GM21381 (cell line): ENCODE results near the gene CAMTA1.
"Not testable (repeated sequence)": the region's sequence is repeated elsewhere in the genome, so short reads cannot be mapped to it uniquely, and the experiment has no call there.

ENCODE experiments used
- ATAC-seq: cut with Tn5 transposase; IDR thresholded peaks from one replicate; pipeline ENCODE4 v1.9.1; 2021; ENCODE audit warnings: mild to moderate bottlenecking, moderate library complexity; ENCODE audit not compliant: unreplicated experiment

CAMTA1 gene

GRCh38 chr1:6904476-6905170, 119.4 kb downstream of the CAMTA1 start:
- no peak for ATAC-seq

GRCh38 chr1:6905331-6905730, 120.1 kb downstream of the CAMTA1 start:
- ATAC-seq: no peak

- no peak for ATAC-seq
Observed at GRCh38 chr1:6905790-6906189, 120.5 kb downstream of the CAMTA1 start.

GRCh38 chr1:6906783-6907182, 121.5 kb downstream of the CAMTA1 start:
- ATAC-seq: no peak

- ATAC-seq: no peak
Observed at GRCh38 chr1:6907201-6907600, 121.9 kb downstream of the CAMTA1 start.

GRCh38 chr1:6907676-6908434, 122.6 kb downstream of the CAMTA1 start:
- ATAC-seq: no peak

GRCh38 chr1:6909401-6909800, 124.1 kb downstream of the CAMTA1 start:
- ATAC-seq: no peak

GRCh38 chr1:6909857-6910256, 124.6 kb downstream of the CAMTA1 start:
- no peak for ATAC-seq

- no peak for ATAC-seq
Observed at GRCh38 chr1:6911021-6911941, 126.0 kb downstream of the CAMTA1 start.

GRCh38 chr1:6911974-6912373, 126.7 kb downstream of the CAMTA1 start:
- ATAC-seq: no peak

- no peak for ATAC-seq
Observed at GRCh38 chr1:6912518-6912917, 127.3 kb downstream of the CAMTA1 start.

- no peak for ATAC-seq
Observed at GRCh38 chr1:6913086-6913485, 127.8 kb downstream of the CAMTA1 start.

- no peak for ATAC-seq
Observed at GRCh38 chr1:6914706-6915105, 129.5 kb downstream of the CAMTA1 start.

GRCh38 chr1:6915999-6916565, 130.8 kb downstream of the CAMTA1 start:
- no peak for ATAC-seq

- no peak for ATAC-seq
Observed at GRCh38 chr1:6917067-6917466, 131.8 kb downstream of the CAMTA1 start.

GRCh38 chr1:6918186-6918924, 133.1 kb downstream of the CAMTA1 start:
- no peak for ATAC-seq

- no peak for ATAC-seq
Observed at GRCh38 chr1:6918925-6919511, 133.8 kb downstream of the CAMTA1 start.

GRCh38 chr1:6921506-6921905, 136.3 kb downstream of the CAMTA1 start:
- ATAC-seq: not testable (repeated sequence)

GRCh38 chr1:6922096-6922931, 137.1 kb downstream of the CAMTA1 start:
- ATAC-seq: no peak
